ENCODE data around the gene SSBP4.
A peak's percentile ranks its signal among the peaks of the same experiment; 100 is the strongest.

The SSBP4 gene

GRCh38 chr19:18430417-18431144, 11.4 kb downstream of the SSBP4 start (continued):
- TF ChIP-seq ZEB2 (tag by site-specific recombination; IDR thresholded peaks at IDR 0.05) (peak; percentile 87), ZNF350 (tag by site-specific recombination; IDR thresholded peaks at IDR 0.05) (no peak), ZNF169 (tag by site-specific recombination; IDR thresholded peaks at IDR 0.05) (no peak), HOXC10 (CRISPR knock-in tag; IDR thresholded peaks at IDR 0.05) (no peak), ZNF521 (tag by site-specific recombination; IDR thresholded peaks at IDR 0.05) (no peak), ZNF701 (tag by site-specific recombination; IDR thresholded peaks at IDR 0.05) (no peak), SP3 (tag by site-specific recombination; IDR thresholded peaks at IDR 0.05) (no peak), ZNF548 (tag by site-specific recombination; IDR thresholded peaks at IDR 0.05) (no peak), PATZ1 (tag by site-specific recombination; IDR thresholded peaks at IDR 0.05) (peak; percentile 33; the same call in 1 of the 2 replicates), PRDM4 (tag by site-specific recombination; IDR thresholded peaks at IDR 0.05) (peak; percentile 94), OVOL3 (tag by site-specific recombination; IDR thresholded peaks at IDR 0.05) (no peak), GLIS2 (tag by site-specific recombination; IDR thresholded peaks at IDR 0.05) (peak; percentile 35; the same call in 1 of the 2 replicates), SCRT2 (tag by site-specific recombination; IDR thresholded peaks at IDR 0.05) (0 out of 2 replicates have a peak, but pooled peaks have one; percentile 10), BCL11A (tag by site-specific recombination; IDR thresholded peaks at IDR 0.05; ENCODE audit: low read depth) (no peak), ZBTB17 (tag by site-specific recombination; IDR thresholded peaks at IDR 0.05) (no peak), ZNF596 (tag by site-specific recombination; IDR thresholded peaks at IDR 0.05) (no peak), ZNF571 (tag by site-specific recombination; IDR thresholded peaks at IDR 0.05) (no peak), ZIC2 (tag by site-specific recombination; IDR thresholded peaks at IDR 0.05) (peak; percentile 10; the same call in 1 of the 2 replicates), ZNF221 (tag by site-specific recombination; IDR thresholded peaks at IDR 0.05; ENCODE audit: borderline replicate concordance) (no peak)
- TF ChIP-seq, protein P1, sequence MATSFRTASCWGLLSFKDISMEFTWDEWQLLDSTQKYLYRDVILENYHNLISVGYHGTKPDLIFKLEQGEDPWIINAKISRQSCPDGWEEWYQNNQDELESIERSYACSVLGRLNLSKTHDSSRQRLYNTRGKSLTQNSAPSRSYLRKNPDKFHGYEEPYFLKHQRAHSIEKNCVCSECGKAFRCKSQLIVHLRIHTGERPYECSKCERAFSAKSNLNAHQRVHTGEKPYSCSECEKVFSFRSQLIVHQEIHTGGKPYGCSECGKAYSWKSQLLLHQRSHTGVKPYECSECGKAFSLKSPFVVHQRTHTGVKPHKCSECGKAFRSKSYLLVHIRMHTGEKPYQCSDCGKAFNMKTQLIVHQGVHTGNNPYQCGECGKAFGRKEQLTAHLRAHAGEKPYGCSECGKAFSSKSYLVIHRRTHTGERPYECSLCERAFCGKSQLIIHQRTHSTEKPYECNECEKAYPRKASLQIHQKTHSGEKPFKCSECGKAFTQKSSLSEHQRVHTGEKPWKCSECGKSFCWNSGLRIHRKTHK (tag by site-specific recombination; IDR thresholded peaks at IDR 0.05) = no peak
- TF ChIP-seq, protein P2, sequence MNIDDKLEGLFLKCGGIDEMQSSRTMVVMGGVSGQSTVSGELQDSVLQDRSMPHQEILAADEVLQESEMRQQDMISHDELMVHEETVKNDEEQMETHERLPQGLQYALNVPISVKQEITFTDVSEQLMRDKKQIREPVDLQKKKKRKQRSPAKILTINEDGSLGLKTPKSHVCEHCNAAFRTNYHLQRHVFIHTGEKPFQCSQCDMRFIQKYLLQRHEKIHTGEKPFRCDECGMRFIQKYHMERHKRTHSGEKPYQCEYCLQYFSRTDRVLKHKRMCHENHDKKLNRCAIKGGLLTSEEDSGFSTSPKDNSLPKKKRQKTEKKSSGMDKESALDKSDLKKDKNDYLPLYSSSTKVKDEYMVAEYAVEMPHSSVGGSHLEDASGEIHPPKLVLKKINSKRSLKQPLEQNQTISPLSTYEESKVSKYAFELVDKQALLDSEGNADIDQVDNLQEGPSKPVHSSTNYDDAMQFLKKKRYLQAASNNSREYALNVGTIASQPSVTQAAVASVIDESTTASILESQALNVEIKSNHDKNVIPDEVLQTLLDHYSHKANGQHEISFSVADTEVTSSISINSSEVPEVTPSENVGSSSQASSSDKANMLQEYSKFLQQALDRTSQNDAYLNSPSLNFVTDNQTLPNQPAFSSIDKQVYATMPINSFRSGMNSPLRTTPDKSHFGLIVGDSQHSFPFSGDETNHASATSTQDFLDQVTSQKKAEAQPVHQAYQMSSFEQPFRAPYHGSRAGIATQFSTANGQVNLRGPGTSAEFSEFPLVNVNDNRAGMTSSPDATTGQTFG (tag by site-specific recombination; IDR thresholded peaks at IDR 0.05; ENCODE audit: borderline replicate concordance) = no peak
- TF ChIP-seq, protein P3, sequence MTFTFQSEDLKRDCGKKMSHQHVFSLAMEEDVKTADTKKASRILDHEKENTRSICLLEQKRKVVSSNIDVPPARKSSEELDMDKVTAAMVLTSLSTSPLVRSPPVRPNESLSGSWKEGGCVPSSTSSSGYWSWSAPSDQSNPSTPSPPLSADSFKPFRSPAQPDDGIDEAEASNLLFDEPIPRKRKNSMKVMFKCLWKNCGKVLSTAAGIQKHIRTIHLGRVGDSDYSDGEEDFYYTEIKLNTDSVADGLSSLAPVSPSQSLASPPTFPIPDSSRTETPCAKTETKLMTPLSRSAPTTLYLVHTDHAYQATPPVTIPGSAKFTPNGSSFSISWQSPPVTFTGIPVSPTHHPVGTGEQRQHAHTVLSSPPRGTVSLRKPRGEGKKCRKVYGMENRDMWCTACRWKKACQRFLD (tag by site-specific recombination; IDR thresholded peaks at IDR 0.05) = no peak
